ENCODE measurements around the gene COL17A1.

The COL17A1 gene

DNA sequence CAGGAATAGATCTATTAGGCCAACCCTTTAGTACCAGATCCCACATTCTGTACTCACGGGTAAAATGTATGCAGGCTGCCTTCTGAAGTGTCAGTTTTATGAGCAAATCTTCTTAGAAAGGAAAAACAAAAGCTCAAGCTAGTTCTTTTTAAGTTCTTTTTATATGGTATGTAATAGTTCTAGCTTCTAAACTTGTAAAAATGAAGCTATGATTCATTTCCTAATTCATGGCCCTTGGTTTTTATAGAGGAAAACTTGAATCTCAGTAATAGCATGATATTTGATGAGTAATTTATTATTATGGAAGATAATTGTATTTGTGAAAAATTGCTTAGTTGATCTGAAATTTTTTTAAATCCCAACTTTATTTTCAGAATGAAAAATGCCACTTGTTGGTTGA, 64.4 kb downstream of the COL17A1 start:
- TF ChIP-seq EZH2 (optimal IDR thresholded peaks at IDR 0.05; ENCODE audit: low read depth, low read length): no peak
- no peak for TF ChIP-seq EZH2phosphoT487 (IDR thresholded peaks at IDR 0.05; ENCODE audit: low read length)
- TF ChIP-seq, protein P1, sequence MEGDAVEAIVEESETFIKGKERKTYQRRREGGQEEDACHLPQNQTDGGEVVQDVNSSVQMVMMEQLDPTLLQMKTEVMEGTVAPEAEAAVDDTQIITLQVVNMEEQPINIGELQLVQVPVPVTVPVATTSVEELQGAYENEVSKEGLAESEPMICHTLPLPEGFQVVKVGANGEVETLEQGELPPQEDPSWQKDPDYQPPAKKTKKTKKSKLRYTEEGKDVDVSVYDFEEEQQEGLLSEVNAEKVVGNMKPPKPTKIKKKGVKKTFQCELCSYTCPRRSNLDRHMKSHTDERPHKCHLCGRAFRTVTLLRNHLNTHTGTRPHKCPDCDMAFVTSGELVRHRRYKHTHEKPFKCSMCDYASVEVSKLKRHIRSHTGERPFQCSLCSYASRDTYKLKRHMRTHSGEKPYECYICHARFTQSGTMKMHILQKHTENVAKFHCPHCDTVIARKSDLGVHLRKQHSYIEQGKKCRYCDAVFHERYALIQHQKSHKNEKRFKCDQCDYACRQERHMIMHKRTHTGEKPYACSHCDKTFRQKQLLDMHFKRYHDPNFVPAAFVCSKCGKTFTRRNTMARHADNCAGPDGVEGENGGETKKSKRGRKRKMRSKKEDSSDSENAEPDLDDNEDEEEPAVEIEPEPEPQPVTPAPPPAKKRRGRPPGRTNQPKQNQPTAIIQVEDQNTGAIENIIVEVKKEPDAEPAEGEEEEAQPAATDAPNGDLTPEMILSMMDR (IDR thresholded peaks at IDR 0.05; ENCODE audit: low read length): no peak
- Histone ChIP-seq H3K9me2 (replicated peaks; ENCODE audit: insufficient read depth, low read length) (no peaks in the 10 kb centered on the region), H3K9ac (ENCODE audit: low read length) (no peak overlapping the region), H3K79me2 (ENCODE audit: low read length) (no peaks in the 10 kb centered on the region), H3F3A (ENCODE audit: insufficient read depth, low read length) (no peaks in the 10 kb centered on the region), H3K4me1 (ENCODE audit: low read length) (no peaks in the 10 kb centered on the region), H3K27me3 (replicated peaks; ENCODE audit: insufficient read depth, low read length) (no peaks in the 10 kb centered on the region), H3K9me3 (replicated peaks; ENCODE audit: insufficient read depth, low read length) (no peaks in the 10 kb centered on the region), H3K4me2 (ENCODE audit: low read depth, low read length) (no peak overlapping the region), H2AFZ (ENCODE audit: low read length) (no peak overlapping the region), H3K36me3 (replicated peaks; ENCODE audit: insufficient read depth, low read length) (peaks cover 10% of the 10 kb centered on the region; the same call in 1 of the 2 replicates), H4K20me1 (ENCODE audit: insufficient read depth, low read length) (no peaks in the 10 kb centered on the region), H3K27ac (ENCODE audit: low read length) (no peak overlapping the region), H3K4me3 (ENCODE audit: low read length) (no peak overlapping the region)
- DNase-seq: no peak

DNA sequence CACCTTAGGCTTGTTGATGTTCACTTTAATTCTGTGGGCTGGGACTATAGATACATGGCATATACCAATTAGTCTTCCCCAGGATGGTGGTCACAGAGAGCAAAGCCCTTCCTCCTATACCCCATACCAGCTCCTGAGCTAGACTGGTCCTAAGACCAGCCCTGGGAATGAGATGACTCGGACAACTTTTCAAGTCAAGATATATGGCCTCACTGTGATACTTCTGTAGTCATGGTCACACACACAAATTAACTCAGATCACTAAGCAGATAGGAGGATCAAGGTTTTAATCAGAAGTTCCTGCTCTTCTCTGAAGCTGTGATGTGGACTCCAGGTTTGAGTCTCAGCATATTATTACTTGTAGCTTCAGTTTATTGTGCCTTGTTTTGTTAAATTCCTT, 65.7 kb downstream of the COL17A1 start:
- Histone ChIP-seq H3K4me1 (ENCODE audit: low read length) (no peaks in the 10 kb centered on the region), H2AFZ (ENCODE audit: low read length) (no peak overlapping the region), H3K4me2 (ENCODE audit: low read depth, low read length) (no peak overlapping the region), H3K79me2 (ENCODE audit: low read length) (no peaks in the 10 kb centered on the region), H3K27me3 (replicated peaks; ENCODE audit: insufficient read depth, low read length) (no peaks in the 10 kb centered on the region), H4K20me1 (ENCODE audit: insufficient read depth, low read length) (no peaks in the 10 kb centered on the region), H3K4me3 (ENCODE audit: low read length) (no peak overlapping the region), H3K36me3 (replicated peaks; ENCODE audit: insufficient read depth, low read length) (peaks cover 10% of the 10 kb centered on the region; the same call in 1 of the 2 replicates), H3K9me2 (replicated peaks; ENCODE audit: insufficient read depth, low read length) (no peaks in the 10 kb centered on the region), H3K9me3 (replicated peaks; ENCODE audit: insufficient read depth, low read length) (no peaks in the 10 kb centered on the region), H3F3A (ENCODE audit: insufficient read depth, low read length) (no peaks in the 10 kb centered on the region), H3K9ac (ENCODE audit: low read length) (no peak overlapping the region), H3K27ac (ENCODE audit: low read length) (no peak overlapping the region)
- TF ChIP-seq, protein P1 (IDR thresholded peaks at IDR 0.05; ENCODE audit: low read length): no peak
- TF ChIP-seq EZH2phosphoT487 (IDR thresholded peaks at IDR 0.05; ENCODE audit: low read length) (no peak), EZH2 (optimal IDR thresholded peaks at IDR 0.05; ENCODE audit: low read depth, low read length) (no peak)
- DNase-seq: no peak

DNA sequence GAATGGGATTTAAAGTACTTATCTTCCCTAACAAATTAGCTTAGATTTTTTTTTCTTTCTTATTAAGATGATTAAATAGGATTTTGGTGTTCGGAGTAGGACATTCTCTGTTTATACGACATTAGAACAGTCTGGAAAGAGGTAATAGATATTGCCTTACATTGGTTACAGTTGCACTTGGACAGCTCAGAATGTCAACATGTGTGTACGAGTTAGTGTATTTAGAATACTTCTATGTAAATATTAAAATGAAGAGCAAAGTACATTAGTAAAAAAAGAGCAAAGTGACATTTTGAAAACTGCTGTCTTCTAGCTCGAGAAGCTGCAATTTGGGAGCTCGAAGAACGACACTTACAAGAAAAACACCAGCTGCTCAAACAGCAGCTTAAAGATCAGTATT, 67.2 kb downstream of the COL17A1 start:
- H2AFZ ChIP-seq (ENCODE audit: low read length): no peak overlapping the region
- no peaks in the 10 kb centered on the region for H3K9me2 ChIP-seq (replicated peaks; ENCODE audit: insufficient read depth, low read length)
- no peaks in the 10 kb centered on the region for H3K4me1 ChIP-seq (ENCODE audit: low read length)
- no peak for DNase-seq
- TF ChIP-seq, protein P1 (IDR thresholded peaks at IDR 0.05; ENCODE audit: low read length): no peak
- no peak for TF ChIP-seq EZH2 (optimal IDR thresholded peaks at IDR 0.05; ENCODE audit: low read depth, low read length)
- no peak for TF ChIP-seq EZH2phosphoT487 (IDR thresholded peaks at IDR 0.05; ENCODE audit: low read length)
- H3K36me3 ChIP-seq (replicated peaks; ENCODE audit: insufficient read depth, low read length): 0 out of 2 replicates have a peak, but pooled peaks cover 10% of the 10 kb centered on the region
- H3F3A ChIP-seq (ENCODE audit: insufficient read depth, low read length): no peaks in the 10 kb centered on the region
- no peak overlapping the region for H3K4me2 ChIP-seq (ENCODE audit: low read depth, low read length)
- H4K20me1 ChIP-seq (ENCODE audit: insufficient read depth, low read length): no peaks in the 10 kb centered on the region
- no peaks in the 10 kb centered on the region for H3K27me3 ChIP-seq (replicated peaks; ENCODE audit: insufficient read depth, low read length)
- no peak overlapping the region for H3K9ac ChIP-seq (ENCODE audit: low read length)
- H3K27ac ChIP-seq (ENCODE audit: low read length): no peak overlapping the region
- H3K4me3 ChIP-seq (ENCODE audit: low read length): no peak overlapping the region
- H3K79me2 ChIP-seq (ENCODE audit: low read length): no peaks in the 10 kb centered on the region
- H3K9me3 ChIP-seq (replicated peaks; ENCODE audit: insufficient read depth, low read length): no peaks in the 10 kb centered on the region

All from MM.1S (cell line).